HepG2 (cell line): ENCODE results near the gene ZSCAN4. TPM values are rescaled to one million over a fixed set of nuclear protein-coding genes. Genes with fewer than 3 reads are reported as not detected.

Experiments
- KDM2A ChIP-seq: sonication (generic); formaldehyde crosslinking; IDR thresholded peaks from 2 replicates; pipeline ENCODE4 v1.4.0; 2020; ENCODE audit warnings: low read depth, missing genetic modification reagents, borderline replicate concordance
- KLF12 ChIP-seq: sonication (generic); formaldehyde crosslinking; IDR thresholded peaks from 2 replicates; pipeline ENCODE4 v1.4.0; 2020; ENCODE audit warnings: missing genetic modification reagents, borderline replicate concordance
- MBNL3 ChIP-seq: fragments of 250-450 bp; sonication (Bioruptor Pico); conservative IDR thresholded peaks from 2 replicates; pipeline ENCODE4 v1.8.0; 2022; ENCODE audit warnings: mild to moderate bottlenecking, inconsistent platforms
- MNT ChIP-seq: fragments of 450-650 bp; IDR thresholded peaks from 2 replicates; pipeline ENCODE4 v1.6.1; 2016
- SALL1 ChIP-seq: sonication (generic); formaldehyde crosslinking; IDR thresholded peaks from 2 replicates; pipeline ENCODE4 v1.8.0; 2022; ENCODE audit warnings: mild to moderate bottlenecking, missing genetic modification reagents
- ZBTB43 ChIP-seq: sonication (generic); formaldehyde crosslinking; conservative IDR thresholded peaks from 2 replicates; pipeline ENCODE4 v1.4.0; 2020; ENCODE audit warnings: missing genetic modification reagents
- ZNF207 ChIP-seq: fragments of 450-650 bp; IDR thresholded peaks from 2 replicates; pipeline ENCODE4 v1.6.1; 2016; ENCODE audit warnings: antibody characterized with exemption, borderline replicate concordance
- ZNF343 ChIP-seq: sonication (generic); formaldehyde crosslinking; IDR thresholded peaks from 2 replicates; pipeline ENCODE4 v1.4.0; 2020; ENCODE audit warnings: mild to moderate bottlenecking, missing genetic modification reagents
- ZNF530 ChIP-seq: sonication (generic); formaldehyde crosslinking; IDR thresholded peaks from 2 replicates; pipeline ENCODE4 v1.5.0; 2020; ENCODE audit warnings: low read depth, mild to moderate bottlenecking, missing genetic modification reagents
- ZNF615 ChIP-seq: sonication (generic); formaldehyde crosslinking; IDR thresholded peaks from 2 replicates; pipeline ENCODE4 v1.5.0; 2020; ENCODE audit warnings: mild to moderate bottlenecking, missing genetic modification reagents, borderline replicate concordance
- ZNF776 ChIP-seq: sonication (generic); formaldehyde crosslinking; IDR thresholded peaks from 2 replicates; pipeline ENCODE4 v1.4.0; 2020; ENCODE audit warnings: mild to moderate bottlenecking, missing genetic modification reagents
- ZNF891 ChIP-seq: sonication (generic); formaldehyde crosslinking; IDR thresholded peaks from 2 replicates; pipeline ENCODE4 v1.5.0; 2020; ENCODE audit warnings: mild to moderate bottlenecking, missing genetic modification reagents
- ZSCAN30 ChIP-seq: sonication (generic); formaldehyde crosslinking; IDR thresholded peaks from 2 replicates; pipeline ENCODE4 v1.5.0; 2020; ENCODE audit warnings: mild to moderate bottlenecking, missing genetic modification reagents
- polyA plus RNA-seq, 8 experiments: library from polyadenylated mRNA; depleted of rRNA in 3 of 8; stranded (reverse) in 7 of 8; unstranded in 1 of 8; fragments of >200 nt; fragmentation: Illumina TruSeq in 4 of 8; extraction: Trizol in 4 of 8; gene quantifications; 2 replicates each; pipeline versions ENCODE4 v1.2.1 to v1.2.3, GENCODE V29; 2011 to 2016; ENCODE audit warnings: low read depth in 4 of 8, missing spikeins in 1 of 8, mixed read lengths in 1 of 8; ENCODE audit not compliant: insufficient read depth in 1 of 8
- total RNA-seq, 5 experiments: library from RNA; depleted of rRNA; stranded (reverse); fragments of >200 nt; fragmentation: Illumina TruSeq; extraction: Trizol; gene quantifications; 2 replicates each; pipeline ENCODE4 v1.2.3, GENCODE V29; 2016; ENCODE audit warnings: low read depth in 1 of 5

Gene ZSCAN4
- total and polyA plus RNA-seq, 2 of the 13 experiments (the other 11 are each of a cell fraction or from before 2014, with no cell fraction given), result 0.60 to 0.73 TPM

GRCh38 chr19:57664269-57665127, 4.2 kb upstream of the ZSCAN4 start (continued):
- TF ChIP-seq MNT, result no peak
- TF ChIP-seq KLF12 (CRISPR knock-in tag), result 0 out of 2 replicates have a peak, but pooled peaks have one; percentile 48
- TF ChIP-seq ZNF207, result no peak
- no peak for TF ChIP-seq MBNL3 (CRISPR knock-in tag)
- 0 out of 2 replicates have a peak, but pooled peaks have one; percentile 38 for TF ChIP-seq ZSCAN30 (CRISPR knock-in tag)
- TF ChIP-seq ZNF891 (CRISPR knock-in tag), result no peak
- peak; percentile 83; the same call in 1 of the 2 replicates for TF ChIP-seq KDM2A (CRISPR knock-in tag)
- TF ChIP-seq ZBTB43 (CRISPR knock-in tag), result no peak
- TF ChIP-seq ZNF776 (CRISPR knock-in tag), result peak; percentile 66; the same call in 1 of the 2 replicates
- TF ChIP-seq ZNF615 (CRISPR knock-in tag), result no peak
- TF ChIP-seq ZNF343 (CRISPR knock-in tag), result no peak; the same call in 1 of the 2 replicates
- TF ChIP-seq ZNF530, result 0 out of 2 replicates have a peak, but pooled peaks have one; percentile 79
- peak; percentile 50; the same call in 1 of the 2 replicates for TF ChIP-seq SALL1 (CRISPR knock-in tag)
